Measurements from ENCODE around the gene GGT6.

The GGT6 gene

DNA sequence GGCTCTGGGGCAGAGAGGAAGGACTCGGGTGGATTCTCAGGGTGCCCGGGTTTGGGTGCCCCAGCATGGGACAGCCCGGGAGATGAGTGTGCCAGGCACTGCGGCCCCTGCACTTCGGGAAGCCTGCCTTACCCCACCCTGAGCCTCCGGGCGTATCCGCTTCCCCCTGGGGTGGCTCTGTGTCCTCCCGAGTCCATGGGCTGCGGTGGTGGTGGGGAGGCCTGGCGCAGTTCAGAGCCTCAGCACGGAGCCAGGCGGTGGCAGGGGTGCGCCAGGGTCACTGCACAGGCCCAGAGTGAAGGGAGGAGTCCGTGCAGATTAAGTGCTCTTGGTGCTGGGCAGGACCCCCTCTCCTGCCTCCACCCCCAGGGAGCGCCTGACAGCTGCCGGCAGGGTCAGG lies 25.9 kb downstream of the GGT6 start:
- H3K4me1 ChIP-seq (ENCODE audit: control insufficient read depth in 1 of 2, insufficient read depth in 2 of 2, low read length in 2 of 2): peaks cover 0 to 34% of the 10 kb centered on the region in 2 donors
- peak overlapping the region in 1 of 2 donors; percentile 19 for H3K4me3 ChIP-seq (ENCODE audit: low read depth in 1 of 2, low read length in 2 of 2)

GRCh38 chr17:4533523-4534504 lies 26.6 kb downstream of the GGT6 start:
- H3K4me3 ChIP-seq (ENCODE audit: low read depth in 1 of 2, low read length in 2 of 2): peak overlapping the region in 1 of 2 donors; percentile 19
- H3K27ac ChIP-seq (ENCODE audit: low read length): no peak overlapping the region
- no peaks in the 10 kb centered on the region for H3K27me3 ChIP-seq (ENCODE audit: low read depth, low read length)
- no peaks in the 10 kb centered on the region for H3K9me3 ChIP-seq (ENCODE audit: control insufficient read depth in 1 of 2, low read length in 2 of 2)
- H3K4me1 ChIP-seq (ENCODE audit: control insufficient read depth in 1 of 2, insufficient read depth in 2 of 2, low read length in 2 of 2): peaks cover 0 to 34% of the 10 kb centered on the region in 2 donors
- H3K36me3 ChIP-seq (ENCODE audit: control insufficient read depth in 1 of 2, insufficient read depth in 2 of 2, low read length in 2 of 2): peaks cover 0 to 6% of the 10 kb centered on the region in 2 donors

More for the DNA sequence above, 25.9 kb downstream of the GGT6 start:
- Histone ChIP-seq H3K9me3 (ENCODE audit: control insufficient read depth in 1 of 2, low read length in 2 of 2) (no peaks in the 10 kb centered on the region), H3K36me3 (ENCODE audit: control insufficient read depth in 1 of 2, insufficient read depth in 2 of 2, low read length in 2 of 2) (peaks cover 5 to 13% of the 10 kb centered on the region in 2 donors), H3K27me3 (ENCODE audit: low read depth, low read length) (no peaks in the 10 kb centered on the region), H3K27ac (ENCODE audit: low read length) (no peak overlapping the region)

DNA sequence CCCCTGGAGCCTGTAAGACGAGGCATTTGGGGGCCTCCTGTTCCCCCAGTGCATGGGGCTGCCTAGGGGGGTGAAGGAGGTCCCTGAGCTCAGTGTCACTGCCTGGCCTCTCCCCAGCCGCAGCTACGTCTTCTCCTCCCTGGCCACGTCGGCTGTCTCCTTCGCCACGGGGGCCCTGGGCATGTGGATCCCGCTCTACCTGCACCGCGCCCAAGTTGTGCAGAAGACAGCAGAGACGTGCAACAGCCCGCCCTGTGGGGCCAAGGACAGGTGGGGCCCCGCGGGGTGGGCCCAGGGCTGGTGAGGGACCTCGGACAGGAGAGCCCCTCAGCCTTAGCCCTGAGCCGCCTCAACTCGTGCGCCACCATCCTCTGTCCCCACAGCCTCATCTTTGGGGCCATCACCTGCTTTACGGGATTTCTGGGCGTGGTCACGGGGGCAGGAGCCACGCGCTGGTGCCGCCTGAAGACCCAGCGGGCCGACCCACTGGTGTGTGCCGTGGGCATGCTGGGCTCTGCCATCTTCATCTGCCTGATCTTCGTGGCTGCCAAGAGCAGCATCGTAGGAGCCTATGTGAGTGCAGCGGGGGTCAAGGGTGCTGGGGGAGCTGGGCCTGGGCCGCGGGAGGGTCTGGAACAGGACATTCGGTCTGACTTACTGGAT lies 27.4 kb downstream of the GGT6 start:
- Histone ChIP-seq H3K27ac (ENCODE audit: low read length) (no peak overlapping the region), H3K4me3 (ENCODE audit: low read depth in 1 of 2, low read length in 2 of 2) (no peak overlapping the region), H3K27me3 (ENCODE audit: low read depth, low read length) (no peaks in the 10 kb centered on the region), H3K36me3 (ENCODE audit: control insufficient read depth in 1 of 2, insufficient read depth in 2 of 2, low read length in 2 of 2) (peaks cover 0 to under 1% of the 10 kb centered on the region in 2 donors), H3K4me1 (ENCODE audit: control insufficient read depth in 1 of 2, insufficient read depth in 2 of 2, low read length in 2 of 2) (peaks cover 0 to 27% of the 10 kb centered on the region in 2 donors), H3K9me3 (ENCODE audit: control insufficient read depth in 1 of 2, low read length in 2 of 2) (no peaks in the 10 kb centered on the region)

- Histone ChIP-seq H3K4me3 (ENCODE audit: low read depth in 1 of 2, low read length in 2 of 2) (no peak overlapping the region), H3K4me1 (ENCODE audit: control insufficient read depth in 1 of 2, insufficient read depth in 2 of 2, low read length in 2 of 2) (peaks cover 0 to 19% of the 10 kb centered on the region in 2 donors), H3K9me3 (ENCODE audit: control insufficient read depth in 1 of 2, low read length in 2 of 2) (no peaks in the 10 kb centered on the region), H3K27me3 (ENCODE audit: low read depth, low read length) (no peaks in the 10 kb centered on the region), H3K36me3 (ENCODE audit: control insufficient read depth in 1 of 2, insufficient read depth in 2 of 2, low read length in 2 of 2) (no peaks in the 10 kb centered on the region), H3K27ac (ENCODE audit: low read length) (no peak overlapping the region)
Observed at GRCh38 chr17:4531988-4532736, 28.2 kb downstream of the GGT6 start.

GRCh38 chr17:4530799-4531730 lies 29.3 kb downstream of the GGT6 start:
- no peaks in the 10 kb centered on the region for H3K27me3 ChIP-seq (ENCODE audit: low read depth, low read length)
- no peak overlapping the region for H3K27ac ChIP-seq (ENCODE audit: low read length)
- H3K36me3 ChIP-seq (ENCODE audit: control insufficient read depth in 1 of 2, insufficient read depth in 2 of 2, low read length in 2 of 2): no peaks in the 10 kb centered on the region
- peaks cover 0 to 8% of the 10 kb centered on the region in 2 donors for H3K4me1 ChIP-seq (ENCODE audit: control insufficient read depth in 1 of 2, insufficient read depth in 2 of 2, low read length in 2 of 2)
- H3K9me3 ChIP-seq (ENCODE audit: control insufficient read depth in 1 of 2, low read length in 2 of 2): no peaks in the 10 kb centered on the region
- H3K4me3 ChIP-seq (ENCODE audit: low read depth in 1 of 2, low read length in 2 of 2): no peak overlapping the region

GRCh38 chr17:4529533-4530152 lies 30.7 kb downstream of the GGT6 start:
- Histone ChIP-seq H3K4me1 (ENCODE audit: control insufficient read depth in 1 of 2, insufficient read depth in 2 of 2, low read length in 2 of 2) (peaks cover 0 to 8% of the 10 kb centered on the region in 2 donors), H3K9me3 (ENCODE audit: control insufficient read depth in 1 of 2, low read length in 2 of 2) (no peaks in the 10 kb centered on the region), H3K27me3 (ENCODE audit: low read depth, low read length) (no peaks in the 10 kb centered on the region), H3K36me3 (ENCODE audit: control insufficient read depth in 1 of 2, insufficient read depth in 2 of 2, low read length in 2 of 2) (no peaks in the 10 kb centered on the region), H3K27ac (ENCODE audit: low read length) (no peak overlapping the region), H3K4me3 (ENCODE audit: low read depth in 1 of 2, low read length in 2 of 2) (no peak overlapping the region)

DNA sequence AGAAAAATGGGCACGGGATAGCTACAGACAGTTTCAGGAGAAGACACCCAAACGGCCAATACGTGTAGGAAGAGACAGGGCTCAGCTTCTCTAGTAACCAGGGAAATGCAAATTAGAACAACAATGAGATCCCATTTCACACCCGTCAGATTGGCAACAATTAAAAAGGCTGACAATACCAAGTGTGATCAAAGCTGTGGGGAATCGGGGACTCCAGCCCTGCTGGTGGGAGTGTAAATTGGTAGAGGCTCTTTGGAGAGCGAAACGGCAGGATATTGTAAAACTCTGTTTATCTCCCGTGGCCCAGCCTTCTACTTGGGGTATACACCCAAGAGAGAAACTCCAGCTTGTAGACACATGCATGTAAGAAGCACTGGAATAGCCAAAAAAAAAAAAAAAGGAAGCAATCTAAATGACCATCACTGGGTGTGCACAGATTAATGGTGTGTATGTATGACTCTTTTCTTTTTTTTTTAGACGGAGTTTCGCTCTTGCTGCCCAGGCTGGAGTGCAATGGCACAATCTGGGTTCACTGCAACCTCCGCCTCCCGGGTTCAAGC lies 32.7 kb downstream of the GGT6 start:
- H3K27ac ChIP-seq (ENCODE audit: low read length): no peak overlapping the region
- H3K9me3 ChIP-seq (ENCODE audit: control insufficient read depth in 1 of 2, low read length in 2 of 2): no peaks in the 10 kb centered on the region
- H3K4me1 ChIP-seq (ENCODE audit: control insufficient read depth in 1 of 2, insufficient read depth in 2 of 2, low read length in 2 of 2): no peaks in the 10 kb centered on the region
- H3K36me3 ChIP-seq (ENCODE audit: control insufficient read depth in 1 of 2, insufficient read depth in 2 of 2, low read length in 2 of 2): no peaks in the 10 kb centered on the region
- H3K4me3 ChIP-seq (ENCODE audit: low read depth in 1 of 2, low read length in 2 of 2): no peak overlapping the region
- H3K27me3 ChIP-seq (ENCODE audit: low read depth, low read length): no peaks in the 10 kb centered on the region

- Histone ChIP-seq H3K36me3 (ENCODE audit: control insufficient read depth in 1 of 2, insufficient read depth in 2 of 2, low read length in 2 of 2) (no peaks in the 10 kb centered on the region), H3K9me3 (ENCODE audit: control insufficient read depth in 1 of 2, low read length in 2 of 2) (no peaks in the 10 kb centered on the region), H3K27me3 (ENCODE audit: low read depth, low read length) (no peaks in the 10 kb centered on the region), H3K27ac (ENCODE audit: low read length) (no peak overlapping the region), H3K4me1 (ENCODE audit: control insufficient read depth in 1 of 2, insufficient read depth in 2 of 2, low read length in 2 of 2) (no peaks in the 10 kb centered on the region), H3K4me3 (ENCODE audit: low read depth in 1 of 2, low read length in 2 of 2) (no peak overlapping the region)
Observed at GRCh38 chr17:4527134-4527533, 33.2 kb downstream of the GGT6 start.

- no peaks in the 10 kb centered on the region for H3K9me3 ChIP-seq (ENCODE audit: control insufficient read depth in 1 of 2, low read length in 2 of 2)
- H3K27ac ChIP-seq (ENCODE audit: low read length): no peak overlapping the region
- H3K4me3 ChIP-seq (ENCODE audit: low read depth in 1 of 2, low read length in 2 of 2): no peak overlapping the region
- H3K36me3 ChIP-seq (ENCODE audit: control insufficient read depth in 1 of 2, insufficient read depth in 2 of 2, low read length in 2 of 2): no peaks in the 10 kb centered on the region
- peaks cover 0 to 4% of the 10 kb centered on the region in 2 donors for H3K4me1 ChIP-seq (ENCODE audit: control insufficient read depth in 1 of 2, insufficient read depth in 2 of 2, low read length in 2 of 2)
- no peaks in the 10 kb centered on the region for H3K27me3 ChIP-seq (ENCODE audit: low read depth, low read length)
Observed at GRCh38 chr17:4525691-4526397, 34.5 kb downstream of the GGT6 start.
